A549 (cell line): ENCODE data around the gene ARHGAP25. TPM values are rescaled to one million over a fixed set of nuclear protein-coding genes. Genes with fewer than 3 reads are reported as not detected.

Experiments
- ATAC-seq, 2 experiments: fragments of 200-7000 bp in 1 of 2; fragments of >200 bp in 1 of 2; cut with Nextera tagmentation in 1 of 2; cut with Tn5 transposase in 1 of 2; 3 replicates each; pipeline versions ENCODE4 v1.8.0 to v1.9.1; 2018 to 2020; ENCODE audit warnings: mild to moderate bottlenecking in 1 of 2, moderate library complexity in 1 of 2
- CTCF ChIA-PET: fragments of 300-600 bp; sonication (Branson Sonifier 250); formaldehyde crosslinking; extraction: SDS; loops from one replicate; lab custom pipeline; 2021; ENCODE audit warnings: antibody characterized with exemption, inconsistent platforms; lab: Yijun Ruan, JAX
- POLR2A ChIA-PET: fragments of 350-600 bp; formaldehyde crosslinking; extraction: SDS; loops from one replicate; lab custom pipeline; 2021; ENCODE audit warnings: antibody characterized with exemption, inconsistent platforms; lab: Yijun Ruan, JAX
- DNase-seq, 2 experiments: peaks; one replicate each; pipeline versions ENCODE4 v3.0.0 to v3.0.0-alpha.2; 2011 to 2016; ENCODE audit warnings: low read depth in 1 of 2, low spot score in 1 of 2
- FAIRE-seq: peaks from 2 replicates; lab custom pipeline; 2011; peaks lifted over from hg19 to GRCh38; lab: Jason Lieb, UNC
- H3K27ac ChIP-seq, 2 experiments: fragments of >200 bp; sonication (Bioruptor Twin); formaldehyde crosslinking; 3 replicates each; pipeline ENCODE4 v1.5.1; 2016 to 2017
- H3K4me1 ChIP-seq: fragments of >200 bp; sonication (Bioruptor Twin); formaldehyde crosslinking; 3 replicates; pipeline ENCODE4 v1.6.1; 2016
- H3K4me2 ChIP-seq: fragments of >200 bp; sonication (Bioruptor Twin); formaldehyde crosslinking; 3 replicates; pipeline ENCODE4 v1.6.1; 2016
- H3K4me3 ChIP-seq: fragments of >200 bp; sonication (Bioruptor Twin); formaldehyde crosslinking; 3 replicates; pipeline ENCODE4 v1.5.1; 2016
- H3K9me3 ChIP-seq: fragments of >200 bp; sonication (Bioruptor Twin); formaldehyde crosslinking; 3 replicates; pipeline ENCODE4 v1.6.1; 2016
- CEBPB ChIP-seq, 2 experiments: fragments of >200 bp in 1 of 2; sonication (Bioruptor Twin) in 1 of 2; formaldehyde crosslinking in 1 of 2; IDR thresholded peaks; 2 replicates each; pipeline ENCODE4 v1.6.1; 2012 to 2016
- EHMT2 ChIP-seq: fragments of 200-600 bp; sonication (generic); IDR thresholded peaks from 2 replicates; pipeline ENCODE4 v1.6.1; 2016; ENCODE audit warnings: antibody characterized with exemption, low read depth, mild to moderate bottlenecking, moderate library complexity
- EP300 ChIP-seq, 2 experiments: fragments of >200 bp; sonication (Bioruptor Twin); formaldehyde crosslinking; IDR thresholded peaks; 2 replicates in 1 of 2; 3 replicates in 1 of 2; pipeline ENCODE4 v1.6.1; 2016 to 2017
- ESRRA ChIP-seq: fragments of 150-350 bp; IDR thresholded peaks from 2 replicates; pipeline ENCODE4 v1.6.1; 2014; ENCODE audit warnings: mild to moderate bottlenecking, low read length, borderline replicate concordance
- MAFK ChIP-seq: fragments of 450-650 bp; IDR thresholded peaks from 2 replicates; pipeline ENCODE4 v1.6.1; 2014; ENCODE audit not compliant: partially characterized antibody
- POLR2AphosphoS2 ChIP-seq: conservative IDR thresholded peaks from 2 replicates; pipeline ENCODE4 v1.6.1; 2012; ENCODE audit warnings: low read length, improper control_type of control experiment, inconsistent platforms
- RAD21 ChIP-seq, 2 experiments: fragments of >200 bp in 1 of 2; sonication (Bioruptor Twin) in 1 of 2; formaldehyde crosslinking in 1 of 2; IDR thresholded peaks in 1 of 2; conservative IDR thresholded peaks in 1 of 2; 2 replicates in 1 of 2; 3 replicates in 1 of 2; pipeline ENCODE4 v1.6.1; 2012 to 2018; ENCODE audit warnings: inconsistent platforms in 1 of 2
- RCOR1 ChIP-seq: fragments of 150-350 bp; IDR thresholded peaks from 2 replicates; pipeline ENCODE4 v1.6.1; 2014; ENCODE audit warnings: antibody characterized with exemption, low read length, low read depth
- SREBF2 ChIP-seq: fragments of 450-650 bp; IDR thresholded peaks from 2 replicates; pipeline ENCODE4 v1.6.1; 2014; ENCODE audit warnings: mild to moderate bottlenecking, moderate library complexity
- TFCP2L1 ChIP-seq: fragments of 250-450 bp; sonication (Bioruptor Pico); IDR thresholded peaks from 2 replicates; pipeline ENCODE4 v1.5.0; 2021; ENCODE audit warnings: mild to moderate bottlenecking
- TP53 ChIP-seq: fragments of 250-450 bp; sonication (Bioruptor Pico); IDR thresholded peaks from 2 replicates; pipeline ENCODE4 v1.5.0; 2021; ENCODE audit warnings: mild to moderate bottlenecking, moderate library complexity
- ZC3H11A ChIP-seq: fragments of 450-650 bp; IDR thresholded peaks from 2 replicates; pipeline ENCODE4 v1.6.1; 2014; ENCODE audit warnings: antibody characterized with exemption, mild to moderate bottlenecking
- ZNF302 ChIP-seq: fragments of 250-450 bp; sonication (Bioruptor Pico); IDR thresholded peaks from 2 replicates; pipeline ENCODE4 v1.9.0; 2021; ENCODE audit warnings: inconsistent platforms, mild to moderate bottlenecking, moderate library complexity
- WGBS: methylation state at CpG from one replicate; pipeline ENCODE4 v1.1.6; 2017; ENCODE audit errors: missing lambda C conversion rate; 5-methylcytosine and 5-hydroxymethylcytosine counted together
- polyA plus RNA-seq, 4 experiments: library from polyadenylated mRNA; depleted of rRNA in 3 of 4; stranded (reverse); fragments of >200 nt; fragmentation: RNase III in 1 of 4; extraction: RNeasy Plus Mini Kit Qiagen cat#74134 plus additional on column Dnase treatment in 1 of 4; gene quantifications; 2 replicates in 3 of 4; 3 replicates in 1 of 4; pipeline ENCODE4 v1.2.3, GENCODE V29; 2011 to 2017
- TF ChIP-seq, protein P1 (sequence below): fragments of 200-600 bp; sonication (generic); IDR thresholded peaks from 2 replicates; pipeline ENCODE4 v1.6.1; 2016; ENCODE audit warnings: antibody characterized with exemption, mild to moderate bottlenecking, moderate library complexity
- TF ChIP-seq, protein P2 (sequence below): IDR thresholded peaks from 2 replicates; pipeline ENCODE4 v1.6.1; 2012
- TF ChIP-seq, protein P3 (sequence below): fragments of 250-450 bp; sonication (Bioruptor Pico); IDR thresholded peaks from 2 replicates; pipeline ENCODE4 v1.5.0; 2020; ENCODE audit warnings: low read depth, mild to moderate bottlenecking, moderate library complexity
- TF ChIP-seq, protein P4 (sequence below): IDR thresholded peaks from 2 replicates; pipeline ENCODE4 v1.6.1; 2012; ENCODE audit warnings: low read depth, borderline replicate concordance
- TF ChIP-seq, protein P5 (sequence below): fragments of >200 bp; sonication (Bioruptor Twin); formaldehyde crosslinking; IDR thresholded peaks from 3 replicates; pipeline ENCODE4 v1.5.1; 2016
- TF ChIP-seq, protein P6 (sequence below): fragments of >200 bp; sonication (Bioruptor Twin); formaldehyde crosslinking; IDR thresholded peaks from 2 replicates; pipeline ENCODE4 v1.6.1; 2016
- TF ChIP-seq, protein P7 (sequence below): fragments of 150-350 bp; IDR thresholded peaks from 2 replicates; pipeline ENCODE4 v1.6.1; 2014; ENCODE audit warnings: low read depth, mild to moderate bottlenecking, low read length

Gene ARHGAP25
- polyA plus RNA-seq, 2 of the 4 experiments (the other 2 are of a cell fraction), result 0.50 to 2.4 TPM

DNA sequence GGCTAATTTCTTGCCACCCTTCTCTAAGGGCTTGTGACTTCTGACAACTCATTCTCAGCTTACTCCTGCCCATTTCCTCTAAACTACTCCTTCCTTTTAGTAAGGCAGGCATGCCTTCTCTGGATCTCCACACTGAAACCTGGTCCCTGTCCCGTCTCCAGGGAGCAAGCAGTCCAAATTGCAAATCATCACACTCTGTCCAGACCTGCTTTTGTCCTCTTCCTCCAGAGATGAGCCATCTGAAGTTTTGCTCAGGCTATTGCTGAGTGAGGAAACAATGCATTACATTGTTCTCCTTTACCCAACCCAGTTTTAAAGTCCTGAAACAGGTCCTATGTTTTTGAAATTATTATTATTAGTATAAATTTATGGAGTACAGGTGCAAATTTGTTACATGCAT lies 57.3 kb downstream of the ARHGAP25 start:
- ChIA-PET CTCF (interaction anchor here (0.6 to 1.8 kb wide), 2 partner anchors 10 to 40 kb away, joined by 3 to 9 read pairs; no protein-coding TSS in a partner anchor), POLR2A (no interaction called here)
- Histone ChIP-seq H3K27ac (no peak overlapping the region), H3K4me1 (no peaks in the 10 kb centered on the region), H3K4me3 (no peak overlapping the region), H3K9me3 (no peaks in the 10 kb centered on the region), H3K4me2 (no peak overlapping the region)
- ATAC-seq, result peak in 1 of 2 experiments; percentile 31; a peak in 2 of 6 replicates
- DNase-seq, result no peak
- no peak for TF ChIP-seq ZNF302 (CRISPR knock-in tag)
- no peak for TF ChIP-seq EHMT2
- TF ChIP-seq, protein P1, sequence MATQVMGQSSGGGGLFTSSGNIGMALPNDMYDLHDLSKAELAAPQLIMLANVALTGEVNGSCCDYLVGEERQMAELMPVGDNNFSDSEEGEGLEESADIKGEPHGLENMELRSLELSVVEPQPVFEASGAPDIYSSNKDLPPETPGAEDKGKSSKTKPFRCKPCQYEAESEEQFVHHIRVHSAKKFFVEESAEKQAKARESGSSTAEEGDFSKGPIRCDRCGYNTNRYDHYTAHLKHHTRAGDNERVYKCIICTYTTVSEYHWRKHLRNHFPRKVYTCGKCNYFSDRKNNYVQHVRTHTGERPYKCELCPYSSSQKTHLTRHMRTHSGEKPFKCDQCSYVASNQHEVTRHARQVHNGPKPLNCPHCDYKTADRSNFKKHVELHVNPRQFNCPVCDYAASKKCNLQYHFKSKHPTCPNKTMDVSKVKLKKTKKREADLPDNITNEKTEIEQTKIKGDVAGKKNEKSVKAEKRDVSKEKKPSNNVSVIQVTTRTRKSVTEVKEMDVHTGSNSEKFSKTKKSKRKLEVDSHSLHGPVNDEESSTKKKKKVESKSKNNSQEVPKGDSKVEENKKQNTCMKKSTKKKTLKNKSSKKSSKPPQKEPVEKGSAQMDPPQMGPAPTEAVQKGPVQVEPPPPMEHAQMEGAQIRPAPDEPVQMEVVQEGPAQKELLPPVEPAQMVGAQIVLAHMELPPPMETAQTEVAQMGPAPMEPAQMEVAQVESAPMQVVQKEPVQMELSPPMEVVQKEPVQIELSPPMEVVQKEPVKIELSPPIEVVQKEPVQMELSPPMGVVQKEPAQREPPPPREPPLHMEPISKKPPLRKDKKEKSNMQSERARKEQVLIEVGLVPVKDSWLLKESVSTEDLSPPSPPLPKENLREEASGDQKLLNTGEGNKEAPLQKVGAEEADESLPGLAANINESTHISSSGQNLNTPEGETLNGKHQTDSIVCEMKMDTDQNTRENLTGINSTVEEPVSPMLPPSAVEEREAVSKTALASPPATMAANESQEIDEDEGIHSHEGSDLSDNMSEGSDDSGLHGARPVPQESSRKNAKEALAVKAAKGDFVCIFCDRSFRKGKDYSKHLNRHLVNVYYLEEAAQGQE, result no peak
- TF ChIP-seq, protein P2, sequence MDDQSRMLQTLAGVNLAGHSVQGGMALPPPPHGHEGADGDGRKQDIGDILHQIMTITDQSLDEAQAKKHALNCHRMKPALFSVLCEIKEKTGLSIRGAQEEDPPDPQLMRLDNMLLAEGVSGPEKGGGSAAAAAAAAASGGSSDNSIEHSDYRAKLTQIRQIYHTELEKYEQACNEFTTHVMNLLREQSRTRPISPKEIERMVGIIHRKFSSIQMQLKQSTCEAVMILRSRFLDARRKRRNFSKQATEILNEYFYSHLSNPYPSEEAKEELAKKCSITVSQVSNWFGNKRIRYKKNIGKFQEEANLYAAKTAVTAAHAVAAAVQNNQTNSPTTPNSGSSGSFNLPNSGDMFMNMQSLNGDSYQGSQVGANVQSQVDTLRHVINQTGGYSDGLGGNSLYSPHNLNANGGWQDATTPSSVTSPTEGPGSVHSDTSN, result no peak
- TF ChIP-seq, protein P3, sequence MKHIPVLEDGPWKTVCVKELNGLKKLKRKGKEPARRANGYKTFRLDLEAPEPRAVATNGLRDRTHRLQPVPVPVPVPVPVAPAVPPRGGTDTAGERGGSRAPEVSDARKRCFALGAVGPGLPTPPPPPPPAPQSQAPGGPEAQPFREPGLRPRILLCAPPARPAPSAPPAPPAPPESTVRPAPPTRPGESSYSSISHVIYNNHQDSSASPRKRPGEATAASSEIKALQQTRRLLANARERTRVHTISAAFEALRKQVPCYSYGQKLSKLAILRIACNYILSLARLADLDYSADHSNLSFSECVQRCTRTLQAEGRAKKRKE (CRISPR knock-in tag), result no peak
- no peak for TF ChIP-seq SREBF2
- TF ChIP-seq, protein P4, sequence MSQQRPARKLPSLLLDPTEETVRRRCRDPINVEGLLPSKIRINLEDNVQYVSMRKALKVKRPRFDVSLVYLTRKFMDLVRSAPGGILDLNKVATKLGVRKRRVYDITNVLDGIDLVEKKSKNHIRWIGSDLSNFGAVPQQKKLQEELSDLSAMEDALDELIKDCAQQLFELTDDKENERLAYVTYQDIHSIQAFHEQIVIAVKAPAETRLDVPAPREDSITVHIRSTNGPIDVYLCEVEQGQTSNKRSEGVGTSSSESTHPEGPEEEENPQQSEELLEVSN, result no peak
- no peak for TF ChIP-seq CEBPB (IDR thresholded peaks at IDR 0.05)
- no peak for TF ChIP-seq ZC3H11A
- TF ChIP-seq TFCP2L1 (CRISPR knock-in tag), result no peak
- no peak for TF ChIP-seq RCOR1
- no peak for TF ChIP-seq TP53 (CRISPR knock-in tag)
- WGBS, result 16% methylated on average over 1 of the region's 1 CpG
- FAIRE-seq, result no peak

DNA sequence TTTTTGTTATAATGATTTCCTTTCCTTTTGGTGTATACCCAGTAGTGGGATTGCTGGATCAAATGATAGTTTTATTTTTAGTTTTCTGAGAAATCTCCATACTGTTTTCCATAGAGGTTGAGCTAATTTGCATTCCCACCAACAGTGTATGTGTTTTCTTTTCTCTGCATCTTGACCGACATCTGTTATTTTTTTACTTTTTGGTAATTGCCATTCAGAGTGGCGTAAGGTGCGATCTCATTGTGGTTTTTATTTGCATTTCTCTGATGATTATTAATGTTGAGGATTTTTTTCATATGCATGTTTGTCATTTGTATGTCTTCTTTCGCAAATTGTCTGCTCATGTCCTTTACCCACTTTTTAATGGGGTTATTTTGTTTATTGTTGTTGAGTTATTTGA lies 58.1 kb downstream of the ARHGAP25 start:
- FAIRE-seq (no peak), ATAC-seq (no peak), DNase-seq (no peak)
- 92% methylated on average over 4 of the region's 4 CpGs for WGBS
- no peak for TF ChIP-seq EP300 (IDR thresholded peaks at IDR 0.05)
- Histone ChIP-seq H3K27ac (no peak overlapping the region), H3K4me3 (no peak overlapping the region), H3K4me2 (no peak overlapping the region), H3K4me1 (no peaks in the 10 kb centered on the region), H3K9me3 (no peaks in the 10 kb centered on the region)
- POLR2A ChIA-PET, result no interaction called here
- CTCF ChIA-PET, result interaction anchor here (1.2 kb wide), 1 partner anchor 132 kb away, joined by 3 read pairs; no protein-coding TSS in a partner anchor

DNA sequence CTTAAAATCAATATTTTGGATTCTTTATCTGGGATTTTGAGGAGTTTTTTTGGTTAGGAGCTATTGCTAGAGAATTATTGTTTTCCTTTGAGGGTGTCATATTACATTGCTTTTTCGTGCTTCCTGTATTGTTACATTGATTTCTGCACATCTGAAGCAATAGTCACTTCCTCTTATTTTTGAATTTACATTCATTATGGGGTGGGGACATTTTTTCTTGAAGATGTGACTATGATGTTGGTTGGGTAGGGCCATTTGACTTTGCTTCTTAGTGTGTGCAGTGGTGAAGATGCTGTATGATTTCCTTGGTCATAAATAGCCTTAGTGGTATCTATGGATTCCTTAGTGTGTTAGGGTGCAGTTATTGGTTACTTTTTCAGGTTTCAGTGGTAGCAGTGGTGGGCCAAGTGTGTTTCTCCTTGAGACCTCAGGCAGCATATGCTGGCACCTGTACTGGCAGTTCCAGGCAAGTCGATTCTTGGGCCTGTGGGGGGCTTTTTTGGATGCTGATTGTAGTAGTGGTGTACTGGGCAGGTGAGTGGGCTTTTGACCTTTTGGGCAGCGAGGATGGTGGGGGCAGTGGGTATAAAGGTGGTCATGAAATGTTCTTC lies 61.8 kb downstream of the ARHGAP25 start:
- H3K9me3 ChIP-seq, result no peaks in the 10 kb centered on the region
- ChIA-PET POLR2A (no interaction called here), CTCF (interaction anchor here (1.0 to 1.2 kb wide), 2 partner anchors 11 to 129 kb away, joined by 3 read pairs; no protein-coding TSS in a partner anchor)
- 12% methylated on average over 3 of the region's 3 CpGs for WGBS
- FAIRE-seq (no peak), ATAC-seq (no peak), DNase-seq (no peak)
- H3K4me3 ChIP-seq, result no peak overlapping the region
- H3K4me1 ChIP-seq, result no peaks in the 10 kb centered on the region
- no peak overlapping the region for H3K27ac ChIP-seq
- no peak for TF ChIP-seq ESRRA
- TF ChIP-seq, protein P4, result no peak
- TF ChIP-seq, protein P5, sequence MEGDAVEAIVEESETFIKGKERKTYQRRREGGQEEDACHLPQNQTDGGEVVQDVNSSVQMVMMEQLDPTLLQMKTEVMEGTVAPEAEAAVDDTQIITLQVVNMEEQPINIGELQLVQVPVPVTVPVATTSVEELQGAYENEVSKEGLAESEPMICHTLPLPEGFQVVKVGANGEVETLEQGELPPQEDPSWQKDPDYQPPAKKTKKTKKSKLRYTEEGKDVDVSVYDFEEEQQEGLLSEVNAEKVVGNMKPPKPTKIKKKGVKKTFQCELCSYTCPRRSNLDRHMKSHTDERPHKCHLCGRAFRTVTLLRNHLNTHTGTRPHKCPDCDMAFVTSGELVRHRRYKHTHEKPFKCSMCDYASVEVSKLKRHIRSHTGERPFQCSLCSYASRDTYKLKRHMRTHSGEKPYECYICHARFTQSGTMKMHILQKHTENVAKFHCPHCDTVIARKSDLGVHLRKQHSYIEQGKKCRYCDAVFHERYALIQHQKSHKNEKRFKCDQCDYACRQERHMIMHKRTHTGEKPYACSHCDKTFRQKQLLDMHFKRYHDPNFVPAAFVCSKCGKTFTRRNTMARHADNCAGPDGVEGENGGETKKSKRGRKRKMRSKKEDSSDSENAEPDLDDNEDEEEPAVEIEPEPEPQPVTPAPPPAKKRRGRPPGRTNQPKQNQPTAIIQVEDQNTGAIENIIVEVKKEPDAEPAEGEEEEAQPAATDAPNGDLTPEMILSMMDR, result no peak
- no peak for TF ChIP-seq ZNF302 (CRISPR knock-in tag)
- TF ChIP-seq, protein P6, sequence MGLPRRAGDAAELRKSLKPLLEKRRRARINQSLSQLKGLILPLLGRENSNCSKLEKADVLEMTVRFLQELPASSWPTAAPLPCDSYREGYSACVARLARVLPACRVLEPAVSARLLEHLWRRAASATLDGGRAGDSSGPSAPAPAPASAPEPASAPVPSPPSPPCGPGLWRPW, result no peak
- TF ChIP-seq, protein P7, sequence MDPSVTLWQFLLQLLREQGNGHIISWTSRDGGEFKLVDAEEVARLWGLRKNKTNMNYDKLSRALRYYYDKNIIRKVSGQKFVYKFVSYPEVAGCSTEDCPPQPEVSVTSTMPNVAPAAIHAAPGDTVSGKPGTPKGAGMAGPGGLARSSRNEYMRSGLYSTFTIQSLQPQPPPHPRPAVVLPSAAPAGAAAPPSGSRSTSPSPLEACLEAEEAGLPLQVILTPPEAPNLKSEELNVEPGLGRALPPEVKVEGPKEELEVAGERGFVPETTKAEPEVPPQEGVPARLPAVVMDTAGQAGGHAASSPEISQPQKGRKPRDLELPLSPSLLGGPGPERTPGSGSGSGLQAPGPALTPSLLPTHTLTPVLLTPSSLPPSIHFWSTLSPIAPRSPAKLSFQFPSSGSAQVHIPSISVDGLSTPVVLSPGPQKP, result no peak
- TF ChIP-seq RAD21 (conservative IDR thresholded peaks at IDR 0.05 in 1 of 2, IDR thresholded peaks at IDR 0.05 in 1 of 2), result no peak
- TF ChIP-seq POLR2AphosphoS2, result no peak
- TF ChIP-seq MAFK, result no peak
- no peak overlapping the region for H3K4me2 ChIP-seq
